ENCODE measurements around the gene PLK4.

DNA sequence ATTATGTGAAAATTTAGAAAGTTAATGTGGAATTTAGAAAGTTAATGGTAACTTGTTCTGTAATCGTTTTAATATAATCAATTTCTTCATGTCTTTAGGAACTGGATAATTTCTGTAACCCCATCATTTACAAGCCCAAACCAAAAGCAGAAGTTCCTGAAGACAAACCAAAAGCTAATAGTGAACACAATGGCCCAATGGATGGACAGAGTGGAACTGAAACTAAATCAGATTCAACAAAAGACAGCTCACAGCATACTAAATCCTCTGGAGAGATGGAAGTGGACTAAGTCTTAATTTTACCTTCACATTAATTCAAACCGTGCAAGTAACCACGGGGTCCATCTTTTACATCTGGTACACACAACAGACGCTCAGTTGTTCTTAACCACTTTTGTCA, 48.1 kb upstream of the PLK4 start:
- TF ChIP-seq, protein P1, sequence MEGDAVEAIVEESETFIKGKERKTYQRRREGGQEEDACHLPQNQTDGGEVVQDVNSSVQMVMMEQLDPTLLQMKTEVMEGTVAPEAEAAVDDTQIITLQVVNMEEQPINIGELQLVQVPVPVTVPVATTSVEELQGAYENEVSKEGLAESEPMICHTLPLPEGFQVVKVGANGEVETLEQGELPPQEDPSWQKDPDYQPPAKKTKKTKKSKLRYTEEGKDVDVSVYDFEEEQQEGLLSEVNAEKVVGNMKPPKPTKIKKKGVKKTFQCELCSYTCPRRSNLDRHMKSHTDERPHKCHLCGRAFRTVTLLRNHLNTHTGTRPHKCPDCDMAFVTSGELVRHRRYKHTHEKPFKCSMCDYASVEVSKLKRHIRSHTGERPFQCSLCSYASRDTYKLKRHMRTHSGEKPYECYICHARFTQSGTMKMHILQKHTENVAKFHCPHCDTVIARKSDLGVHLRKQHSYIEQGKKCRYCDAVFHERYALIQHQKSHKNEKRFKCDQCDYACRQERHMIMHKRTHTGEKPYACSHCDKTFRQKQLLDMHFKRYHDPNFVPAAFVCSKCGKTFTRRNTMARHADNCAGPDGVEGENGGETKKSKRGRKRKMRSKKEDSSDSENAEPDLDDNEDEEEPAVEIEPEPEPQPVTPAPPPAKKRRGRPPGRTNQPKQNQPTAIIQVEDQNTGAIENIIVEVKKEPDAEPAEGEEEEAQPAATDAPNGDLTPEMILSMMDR (IDR thresholded peaks at IDR 0.05): no peak
- TF ChIP-seq EP300 (IDR thresholded peaks at IDR 0.05) (no peak), POLR2AphosphoS5 (IDR thresholded peaks at IDR 0.05) (no peak)

All from sigmoid colon (tissue), 4 donors.